ENCODE results near the gene SERPINA1.

- no peak for TF ChIP-seq REST (IDR thresholded peaks at IDR 0.05; ENCODE audit: insufficient read depth in 1 of 2, low read depth in 2 of 2, low read length in 1 of 2)
- TF ChIP-seq CTCF (IDR thresholded peaks at IDR 0.05): no peak
- TF ChIP-seq POLR2AphosphoS5 (IDR thresholded peaks at IDR 0.05; ENCODE audit: low read depth, low read length): no peak
- TF ChIP-seq SIN3A (IDR thresholded peaks at IDR 0.05; ENCODE audit: borderline replicate concordance, insufficient read depth, low read depth, low read length): no peak
Observed at GRCh38 chr14:94379291-94380224, 8.8 kb downstream of the SERPINA1 start.

All from Panc1 (cell line).